ENCODE results near the gene RAD51B. TPM values are rescaled to one million over a fixed set of nuclear protein-coding genes. Genes with fewer than 3 reads are reported as not detected.

Gene RAD51B
- total RNA-seq, 1 experiment from 2014 or later, result 8.5 TPM

DNA sequence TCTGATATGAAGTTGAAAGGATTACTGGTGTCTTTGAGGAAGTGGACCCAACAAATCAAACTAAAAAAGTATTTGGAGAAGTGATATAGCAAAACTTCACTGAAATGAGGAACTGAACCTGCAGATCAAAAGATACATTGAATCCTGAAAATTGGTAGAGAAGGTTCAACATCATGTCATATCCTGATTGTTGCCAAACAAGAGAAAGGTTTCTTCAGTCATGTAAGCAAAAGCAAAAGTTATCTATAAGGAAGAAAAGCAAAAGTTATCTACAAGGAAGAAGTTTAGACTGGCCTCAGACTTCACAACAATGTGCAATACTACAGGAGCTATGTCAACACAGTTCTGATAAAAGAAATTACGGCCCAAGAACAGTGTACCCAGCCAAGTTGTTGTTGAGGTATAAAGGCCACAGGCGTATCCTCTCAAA, 142.7 kb downstream of the RAD51B start:
- ChIA-PET CTCF (no interaction called here), POLR2A (no interaction called here)
- Histone ChIP-seq H3K4me3 (ENCODE audit: low read depth in 2 of 2, low read length in 2 of 2) (no peak overlapping the region), H3K27me3 (ENCODE audit: control insufficient read depth, insufficient read depth, low read length) (no peaks in the 10 kb centered on the region), H3K4me1 (ENCODE audit: control insufficient read depth, insufficient read depth, low read length) (no peaks in the 10 kb centered on the region), H3K27ac (ENCODE audit: low read length) (no peak overlapping the region), H3K9me3 (ENCODE audit: control insufficient read depth, insufficient read depth, low read depth, low read length) (no peaks in the 10 kb centered on the region), H3K36me3 (ENCODE audit: control insufficient read depth, insufficient read depth, low read length) (no peaks in the 10 kb centered on the region)
- DNase-seq (ENCODE audit: low read depth, low spot score) (no peak), ATAC-seq (no peak)
- TF ChIP-seq, protein P1, sequence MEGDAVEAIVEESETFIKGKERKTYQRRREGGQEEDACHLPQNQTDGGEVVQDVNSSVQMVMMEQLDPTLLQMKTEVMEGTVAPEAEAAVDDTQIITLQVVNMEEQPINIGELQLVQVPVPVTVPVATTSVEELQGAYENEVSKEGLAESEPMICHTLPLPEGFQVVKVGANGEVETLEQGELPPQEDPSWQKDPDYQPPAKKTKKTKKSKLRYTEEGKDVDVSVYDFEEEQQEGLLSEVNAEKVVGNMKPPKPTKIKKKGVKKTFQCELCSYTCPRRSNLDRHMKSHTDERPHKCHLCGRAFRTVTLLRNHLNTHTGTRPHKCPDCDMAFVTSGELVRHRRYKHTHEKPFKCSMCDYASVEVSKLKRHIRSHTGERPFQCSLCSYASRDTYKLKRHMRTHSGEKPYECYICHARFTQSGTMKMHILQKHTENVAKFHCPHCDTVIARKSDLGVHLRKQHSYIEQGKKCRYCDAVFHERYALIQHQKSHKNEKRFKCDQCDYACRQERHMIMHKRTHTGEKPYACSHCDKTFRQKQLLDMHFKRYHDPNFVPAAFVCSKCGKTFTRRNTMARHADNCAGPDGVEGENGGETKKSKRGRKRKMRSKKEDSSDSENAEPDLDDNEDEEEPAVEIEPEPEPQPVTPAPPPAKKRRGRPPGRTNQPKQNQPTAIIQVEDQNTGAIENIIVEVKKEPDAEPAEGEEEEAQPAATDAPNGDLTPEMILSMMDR (IDR thresholded peaks at IDR 0.05), result no peak
- TF ChIP-seq POLR2AphosphoS5 (IDR thresholded peaks at IDR 0.05; ENCODE audit: low read depth, low read length) (no peak), TCF7L2 (IDR thresholded peaks at IDR 0.05; ENCODE audit: low read depth, low read length) (no peak), SIN3A (IDR thresholded peaks at IDR 0.05; ENCODE audit: borderline replicate concordance, insufficient read depth, low read depth, low read length) (no peak)
- TF ChIP-seq, protein P2, sequence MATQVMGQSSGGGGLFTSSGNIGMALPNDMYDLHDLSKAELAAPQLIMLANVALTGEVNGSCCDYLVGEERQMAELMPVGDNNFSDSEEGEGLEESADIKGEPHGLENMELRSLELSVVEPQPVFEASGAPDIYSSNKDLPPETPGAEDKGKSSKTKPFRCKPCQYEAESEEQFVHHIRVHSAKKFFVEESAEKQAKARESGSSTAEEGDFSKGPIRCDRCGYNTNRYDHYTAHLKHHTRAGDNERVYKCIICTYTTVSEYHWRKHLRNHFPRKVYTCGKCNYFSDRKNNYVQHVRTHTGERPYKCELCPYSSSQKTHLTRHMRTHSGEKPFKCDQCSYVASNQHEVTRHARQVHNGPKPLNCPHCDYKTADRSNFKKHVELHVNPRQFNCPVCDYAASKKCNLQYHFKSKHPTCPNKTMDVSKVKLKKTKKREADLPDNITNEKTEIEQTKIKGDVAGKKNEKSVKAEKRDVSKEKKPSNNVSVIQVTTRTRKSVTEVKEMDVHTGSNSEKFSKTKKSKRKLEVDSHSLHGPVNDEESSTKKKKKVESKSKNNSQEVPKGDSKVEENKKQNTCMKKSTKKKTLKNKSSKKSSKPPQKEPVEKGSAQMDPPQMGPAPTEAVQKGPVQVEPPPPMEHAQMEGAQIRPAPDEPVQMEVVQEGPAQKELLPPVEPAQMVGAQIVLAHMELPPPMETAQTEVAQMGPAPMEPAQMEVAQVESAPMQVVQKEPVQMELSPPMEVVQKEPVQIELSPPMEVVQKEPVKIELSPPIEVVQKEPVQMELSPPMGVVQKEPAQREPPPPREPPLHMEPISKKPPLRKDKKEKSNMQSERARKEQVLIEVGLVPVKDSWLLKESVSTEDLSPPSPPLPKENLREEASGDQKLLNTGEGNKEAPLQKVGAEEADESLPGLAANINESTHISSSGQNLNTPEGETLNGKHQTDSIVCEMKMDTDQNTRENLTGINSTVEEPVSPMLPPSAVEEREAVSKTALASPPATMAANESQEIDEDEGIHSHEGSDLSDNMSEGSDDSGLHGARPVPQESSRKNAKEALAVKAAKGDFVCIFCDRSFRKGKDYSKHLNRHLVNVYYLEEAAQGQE (IDR thresholded peaks at IDR 0.05; ENCODE audit: insufficient read depth in 1 of 2, low read depth in 2 of 2, low read length in 1 of 2), result no peak
- in situ Hi-C loops (cut with HindIII; ENCODE audit: low pct_unique_long_range_greater_than_20kb, low sequenced_read_pairs) (no loop called here), intact Hi-C loops (cut with micrococcal nuclease; ENCODE audit: unreplicated experiment) (no loop called here)
- BruUV-seq (replicated peaks), result no TSS peak

DNA sequence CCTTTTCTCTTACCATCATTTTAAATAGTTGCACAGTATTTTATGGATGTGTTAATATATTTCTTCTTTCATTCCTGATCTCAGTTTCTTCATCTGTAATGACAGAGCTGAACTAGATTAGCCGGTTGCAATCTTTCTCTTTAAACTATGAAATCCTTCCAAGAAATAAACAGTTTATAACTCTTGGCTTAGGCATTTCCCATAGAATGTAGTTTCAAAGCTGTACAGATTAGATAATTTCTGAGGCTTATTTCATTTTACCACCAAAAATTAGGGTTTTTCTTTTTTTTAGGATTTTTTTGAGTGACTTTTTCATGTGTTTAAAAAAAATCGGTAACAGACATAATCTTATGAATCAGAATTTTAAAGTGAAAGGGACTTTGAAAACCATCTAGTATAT, 144.0 kb downstream of the RAD51B start:
- CTCF ChIA-PET, result no interaction called here

More for the DNA sequence above, 144.0 kb downstream of the RAD51B start:
- H3K27me3 ChIP-seq (ENCODE audit: control insufficient read depth, insufficient read depth, low read length), result no peaks in the 10 kb centered on the region
- TF ChIP-seq, protein P1 (IDR thresholded peaks at IDR 0.05), result no peak
- TF ChIP-seq TCF7L2 (IDR thresholded peaks at IDR 0.05; ENCODE audit: low read depth, low read length) (no peak), SIN3A (IDR thresholded peaks at IDR 0.05; ENCODE audit: borderline replicate concordance, insufficient read depth, low read depth, low read length) (no peak), POLR2AphosphoS5 (IDR thresholded peaks at IDR 0.05; ENCODE audit: low read depth, low read length) (no peak)
- TF ChIP-seq, protein P2 (IDR thresholded peaks at IDR 0.05; ENCODE audit: insufficient read depth in 1 of 2, low read depth in 2 of 2, low read length in 1 of 2), result no peak
- no TSS peak for BruUV-seq (replicated peaks)
- no peaks in the 10 kb centered on the region for H3K36me3 ChIP-seq (ENCODE audit: control insufficient read depth, insufficient read depth, low read length)
- no peaks in the 10 kb centered on the region for H3K9me3 ChIP-seq (ENCODE audit: control insufficient read depth, insufficient read depth, low read depth, low read length)
- no peak overlapping the region for H3K27ac ChIP-seq (ENCODE audit: low read length)
- DNase-seq (ENCODE audit: low read depth, low spot score) (no peak), ATAC-seq (no peak)
- in situ Hi-C loops (cut with HindIII; ENCODE audit: low pct_unique_long_range_greater_than_20kb, low sequenced_read_pairs) (no loop called here), intact Hi-C loops (cut with micrococcal nuclease; ENCODE audit: unreplicated experiment) (no loop called here)
- no peak overlapping the region for H3K4me3 ChIP-seq (ENCODE audit: low read depth in 2 of 2, low read length in 2 of 2)
- POLR2A ChIA-PET, result no interaction called here
- no peaks in the 10 kb centered on the region for H3K4me1 ChIP-seq (ENCODE audit: control insufficient read depth, insufficient read depth, low read length)
